Measurements from ENCODE around the gene FBXW2. TPM values are rescaled to one million over a fixed set of nuclear protein-coding genes. Genes with fewer than 3 reads are reported as not detected.
A peak's percentile ranks its signal among the peaks of the same experiment; 100 is the strongest.

The FBXW2 gene
- polyA plus RNA-seq, 6 donors from 2014 or later: 23.2 to 32.3 (median 31.6) TPM

DNA sequence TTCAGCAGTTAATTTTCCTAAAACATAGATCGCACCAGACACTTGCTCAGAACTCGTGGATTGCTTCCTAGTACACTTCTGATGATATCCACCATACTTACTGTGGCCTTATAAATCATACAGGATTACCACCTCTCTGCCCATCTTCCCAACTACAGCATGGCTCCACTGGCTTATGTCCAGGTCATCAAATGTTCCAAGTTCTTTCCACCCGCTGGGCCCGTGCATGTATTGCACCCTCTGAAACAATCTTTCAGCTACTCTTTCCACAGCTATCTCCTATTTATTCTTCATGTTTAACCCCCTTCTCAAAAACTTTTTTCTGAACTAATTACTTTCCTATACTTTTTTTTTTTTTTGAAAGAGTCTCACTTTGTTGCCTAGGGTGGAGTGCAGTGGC lies 18.5 kb downstream of the FBXW2 start:
- Mint-ChIP-seq H3K4me3 (no peak overlapping the region), H3K36me3 (peaks cover 17 to 30% of the 10 kb centered on the region in 2 donors), H3K27ac (peak overlapping the region in 2 of 6 donors; percentile 44 to 54), H3K4me1 (peaks cover 0 to under 1% (median 0%) of the 10 kb centered on the region in 3 donors), H3K27me3 (no peaks in the 10 kb centered on the region), H3K9me3 (no peaks in the 10 kb centered on the region)
- DNase-seq (no peak), ATAC-seq (ENCODE audit: low read depth in 2 of 2) (no peak)

DNA sequence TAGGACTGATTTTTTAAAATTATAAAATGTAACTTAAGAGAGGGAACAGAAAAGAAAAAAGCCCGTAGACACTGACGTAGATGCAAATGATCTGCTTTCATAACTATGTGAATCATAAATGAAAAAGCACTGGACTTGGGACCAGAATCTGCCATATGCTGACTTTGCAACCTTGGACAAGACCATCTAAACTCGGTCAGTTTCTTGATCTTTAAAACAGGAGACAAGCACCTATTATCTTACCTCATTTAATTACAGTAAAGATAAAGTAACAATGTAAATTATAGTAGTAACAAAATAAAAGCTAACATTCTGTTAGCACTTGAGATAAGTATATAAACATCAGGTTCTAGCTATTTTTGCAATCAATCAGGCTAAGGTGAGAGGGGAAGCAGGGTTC lies 20.0 kb downstream of the FBXW2 start:
- no peak for DNase-seq
- no peaks in the 10 kb centered on the region for H3K9me3 Mint-ChIP-seq
- H3K4me3 Mint-ChIP-seq: no peak overlapping the region
- no peak for ATAC-seq (ENCODE audit: low read depth in 2 of 2)
- H3K27me3 Mint-ChIP-seq: no peaks in the 10 kb centered on the region
- H3K27ac Mint-ChIP-seq: no peak overlapping the region
- H3K36me3 Mint-ChIP-seq: peaks cover 17 to 34% of the 10 kb centered on the region in 2 donors
- H3K4me1 Mint-ChIP-seq: no peaks in the 10 kb centered on the region

DNA sequence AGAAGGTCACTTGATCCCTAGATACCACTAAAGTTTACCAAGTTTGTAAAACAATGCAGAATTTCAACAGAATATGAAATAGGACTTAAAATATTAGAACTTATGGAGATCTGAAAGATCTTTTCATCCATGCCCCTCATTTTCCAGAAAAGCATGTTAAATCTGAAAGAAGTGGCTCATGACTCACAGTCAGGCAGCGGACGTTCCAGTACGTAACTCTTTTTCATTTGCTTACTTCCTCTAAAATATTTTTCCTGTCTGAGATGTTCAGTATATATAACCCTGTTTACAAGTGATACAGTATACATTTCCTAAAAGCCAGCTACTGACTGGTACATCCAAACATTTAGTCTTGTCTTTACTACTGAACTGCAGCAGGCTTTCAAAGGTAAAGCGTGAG lies 22.3 kb downstream of the FBXW2 start:
- DNase-seq (no peak), ATAC-seq (ENCODE audit: low read depth in 2 of 2) (no peak)
- no peaks in the 10 kb centered on the region for H3K9me3 Mint-ChIP-seq
- H3K36me3 Mint-ChIP-seq: peaks cover 25 to 26% of the 10 kb centered on the region in 2 donors
- H3K4me3 Mint-ChIP-seq: no peak overlapping the region
- H3K27me3 Mint-ChIP-seq: no peaks in the 10 kb centered on the region
- no peak overlapping the region for H3K27ac Mint-ChIP-seq
- H3K4me1 Mint-ChIP-seq: peaks cover 0 to 3% (median 0%) of the 10 kb centered on the region in 3 donors

- H3K36me3 Mint-ChIP-seq: peaks cover 24 to 28% of the 10 kb centered on the region in 2 donors
Observed at GRCh38 chr9:120768886-120769285, 24.3 kb downstream of the FBXW2 start.

DNA sequence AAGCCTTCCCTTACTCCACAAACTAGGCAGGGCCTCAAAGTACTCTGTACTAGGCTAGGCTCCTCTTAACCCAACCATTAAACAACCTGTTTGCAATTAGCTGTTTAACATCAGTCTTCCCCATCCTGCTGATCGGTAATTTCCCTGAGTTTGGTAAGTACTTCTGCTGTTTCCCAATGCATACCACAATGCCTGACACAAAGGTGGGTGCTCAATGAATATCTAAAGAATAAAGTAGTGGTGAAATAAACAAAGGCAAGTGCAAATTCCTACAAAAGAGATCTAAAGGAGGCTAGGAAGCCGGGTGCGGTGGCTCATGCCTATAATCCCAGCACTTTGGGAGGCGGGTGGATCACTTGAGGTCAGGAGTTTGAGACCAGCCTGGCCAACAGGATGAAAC lies 25.0 kb downstream of the FBXW2 start:
- no peaks in the 10 kb centered on the region for H3K9me3 Mint-ChIP-seq
- H3K36me3 Mint-ChIP-seq: peaks cover 24 to 28% of the 10 kb centered on the region in 2 donors
- no peak overlapping the region for H3K4me3 Mint-ChIP-seq
- no peak for ATAC-seq (ENCODE audit: low read depth in 2 of 2)
- H3K4me1 Mint-ChIP-seq: peaks cover 0 to 4% (median 0%) of the 10 kb centered on the region in 3 donors
- no peak for DNase-seq
- no peaks in the 10 kb centered on the region for H3K27me3 Mint-ChIP-seq
- H3K27ac Mint-ChIP-seq: peak overlapping the region in 3 of 6 donors; percentile 8 to 63 (median 59)

More at GRCh38 chr9:120768886-120769285, 24.3 kb downstream of the FBXW2 start:
- no peak for ATAC-seq (ENCODE audit: low read depth in 2 of 2)
- H3K4me1 Mint-ChIP-seq: peaks cover 0 to 4% (median 0%) of the 10 kb centered on the region in 3 donors
- DNase-seq: no peak
- no peaks in the 10 kb centered on the region for H3K27me3 Mint-ChIP-seq
- no peak overlapping the region for H3K27ac Mint-ChIP-seq
- H3K4me3 Mint-ChIP-seq: no peak overlapping the region
- no peaks in the 10 kb centered on the region for H3K9me3 Mint-ChIP-seq

DNA sequence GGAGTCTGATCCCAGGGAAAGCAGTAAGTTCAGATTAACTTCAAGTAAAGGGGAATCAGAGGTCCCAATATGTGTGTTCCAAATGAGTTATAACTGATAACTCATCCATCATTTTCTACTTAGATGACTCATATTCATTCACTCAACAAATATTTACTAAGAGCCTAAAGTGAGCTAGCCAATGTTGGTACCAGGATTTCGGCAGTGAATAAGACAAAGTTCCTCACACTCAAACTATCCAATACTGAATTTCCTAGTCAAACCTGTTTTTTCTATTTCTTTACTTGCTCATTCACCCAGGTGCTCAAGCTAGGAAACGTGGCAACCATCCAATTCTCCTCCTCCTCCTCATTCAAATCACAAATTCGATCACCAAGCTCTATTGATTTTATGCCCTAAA lies 25.8 kb downstream of the FBXW2 start:
- peaks cover 0 to 4% (median 0%) of the 10 kb centered on the region in 3 donors for H3K4me1 Mint-ChIP-seq
- no peaks in the 10 kb centered on the region for H3K9me3 Mint-ChIP-seq
- H3K4me3 Mint-ChIP-seq: no peak overlapping the region
- peaks cover 24 to 25% of the 10 kb centered on the region in 2 donors for H3K36me3 Mint-ChIP-seq
- no peak for DNase-seq
- peak overlapping the region in 4 of 6 donors; percentile 2 to 73 (median 17) for H3K27ac Mint-ChIP-seq
- ATAC-seq (ENCODE audit: low read depth in 2 of 2): no peak
- no peaks in the 10 kb centered on the region for H3K27me3 Mint-ChIP-seq

DNA sequence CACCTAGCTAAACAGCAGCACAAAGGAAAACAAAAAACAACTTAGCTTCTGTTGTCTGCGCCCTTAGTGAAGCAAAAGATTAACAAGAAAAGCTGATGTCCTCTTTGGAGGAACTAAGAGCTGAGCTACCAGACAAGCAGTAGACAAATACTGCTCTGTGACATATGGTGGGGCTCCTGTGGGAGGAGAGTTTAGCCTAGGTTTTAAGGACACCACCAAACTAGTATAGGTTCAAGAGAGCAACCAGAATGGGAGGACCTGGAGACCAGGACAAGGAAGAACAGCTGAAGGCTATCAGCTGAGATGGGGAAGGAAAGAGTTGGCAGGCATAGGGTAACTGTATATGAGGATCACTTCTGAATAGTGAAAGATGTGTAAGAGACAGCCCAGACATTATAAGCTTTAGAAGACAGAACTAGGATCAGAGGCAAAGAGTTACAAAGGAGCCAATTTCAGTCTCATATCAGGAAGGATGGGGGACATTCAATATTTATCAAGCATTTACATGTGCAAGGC lies 27.2 kb downstream of the FBXW2 start:
- Mint-ChIP-seq H3K4me3 (no peak overlapping the region), H3K27me3 (no peaks in the 10 kb centered on the region), H3K27ac (peak overlapping the region in 1 of 6 donors; percentile 76), H3K9me3 (no peaks in the 10 kb centered on the region), H3K36me3 (peaks cover 20 to 24% of the 10 kb centered on the region in 2 donors), H3K4me1 (peaks cover 0 to 4% (median 0%) of the 10 kb centered on the region in 3 donors)
- DNase-seq (no peak), ATAC-seq (ENCODE audit: low read depth in 2 of 2) (no peak)

GRCh38 chr9:120764476-120764875 lies 28.7 kb downstream of the FBXW2 start:
- Mint-ChIP-seq H3K27me3 (no peaks in the 10 kb centered on the region), H3K27ac (no peak overlapping the region), H3K9me3 (no peaks in the 10 kb centered on the region), H3K36me3 (peaks cover 17 to 24% of the 10 kb centered on the region in 2 donors), H3K4me3 (no peak overlapping the region), H3K4me1 (peaks cover 0 to 4% (median 0%) of the 10 kb centered on the region in 3 donors)
- no peak for ATAC-seq (ENCODE audit: low read depth in 2 of 2)
- no peak for DNase-seq

DNA sequence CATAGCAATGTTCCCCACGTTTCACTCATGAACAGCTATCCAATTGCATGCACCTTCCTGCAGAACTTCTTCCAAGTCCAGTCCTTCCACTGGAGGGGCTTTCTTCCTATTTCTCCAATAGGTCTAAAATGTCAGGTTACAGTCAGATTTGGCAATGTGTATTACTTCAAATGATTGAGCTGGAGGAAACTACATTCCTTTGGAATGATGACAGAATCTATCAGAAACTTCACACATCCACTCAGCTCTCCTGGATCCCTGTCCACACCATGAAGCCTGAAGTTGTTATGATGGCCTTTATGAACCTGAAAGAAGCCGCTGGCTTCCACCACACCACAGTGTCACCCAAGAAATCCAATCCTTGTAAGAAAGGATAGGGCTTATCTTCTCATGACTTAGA lies 32.2 kb downstream of the FBXW2 start:
- Mint-ChIP-seq H3K27me3 (no peaks in the 10 kb centered on the region), H3K4me3 (no peak overlapping the region), H3K4me1 (peaks cover 18 to 21% (median 20%) of the 10 kb centered on the region in 3 donors), H3K9me3 (no peaks in the 10 kb centered on the region), H3K27ac (peak overlapping the region in 2 of 6 donors; percentile 13 to 73), H3K36me3 (peaks cover 4 to 8% of the 10 kb centered on the region in 2 donors)
- no peak for ATAC-seq (ENCODE audit: low read depth in 2 of 2)
- DNase-seq: no peak

DNA sequence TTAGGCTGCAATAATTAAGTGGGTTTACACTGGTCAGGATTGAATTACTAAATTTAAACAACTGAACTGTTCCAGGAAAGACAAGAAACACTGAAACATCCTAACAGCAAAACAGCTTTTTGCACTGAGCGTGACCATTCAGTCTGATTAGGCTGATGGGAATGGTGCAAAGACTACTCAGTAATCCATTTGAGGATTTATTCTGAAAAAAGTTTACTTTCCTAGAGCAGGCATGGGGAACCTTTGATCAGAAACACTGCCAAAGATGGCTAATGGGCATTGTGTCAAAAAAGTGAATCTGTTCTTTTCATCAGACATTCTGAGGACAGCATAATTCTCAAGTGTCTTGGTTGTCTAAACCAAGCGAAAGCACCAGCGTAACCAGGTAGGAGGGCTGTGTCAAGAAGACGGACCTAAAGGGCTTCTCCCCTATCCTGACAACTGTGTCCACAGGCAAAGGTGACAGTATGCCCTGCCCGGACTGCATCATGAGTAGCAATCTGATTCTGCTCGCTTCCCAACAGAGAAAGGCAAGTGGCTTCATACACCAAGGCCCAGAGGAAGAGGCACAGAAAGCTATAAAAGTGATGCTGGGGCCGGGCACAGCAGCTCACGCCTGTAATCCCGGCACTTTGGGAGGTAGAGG lies 33.3 kb downstream of the FBXW2 start:
- H3K36me3 Mint-ChIP-seq: peaks cover 0 to 5% of the 10 kb centered on the region in 2 donors

DNA sequence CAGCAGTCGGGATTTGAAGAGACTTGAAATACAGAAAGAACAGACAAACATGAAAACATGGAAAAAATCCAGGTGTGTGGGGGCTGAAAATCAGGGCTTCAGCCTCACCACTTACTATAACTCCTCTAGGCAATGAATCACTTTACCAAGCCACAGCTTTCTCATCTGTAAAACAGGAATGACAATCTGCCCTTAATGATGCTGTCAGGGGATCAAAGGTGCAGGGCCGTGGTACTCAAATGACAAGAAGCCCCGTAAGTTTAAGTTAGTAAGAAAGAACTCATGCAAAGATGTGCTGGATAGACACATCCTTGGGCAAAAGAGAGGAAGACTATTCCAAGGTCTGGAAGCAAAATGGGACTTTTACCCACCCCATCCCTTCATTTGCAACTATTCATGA lies 34.7 kb downstream of the FBXW2 start:
- ATAC-seq (ENCODE audit: low read depth in 2 of 2) (no peak), DNase-seq (no peak)
- no peaks in the 10 kb centered on the region for H3K9me3 Mint-ChIP-seq
- H3K36me3 Mint-ChIP-seq: peaks cover 0 to 5% of the 10 kb centered on the region in 2 donors
- H3K4me3 Mint-ChIP-seq: peak overlapping the region in 1 of 8 donors; percentile 9
- H3K27me3 Mint-ChIP-seq: no peaks in the 10 kb centered on the region
- peak overlapping the region in 4 of 6 donors; percentile 53 to 84 (median 64) for H3K27ac Mint-ChIP-seq
- peaks cover 19 to 24% (median 22%) of the 10 kb centered on the region in 3 donors for H3K4me1 Mint-ChIP-seq

More for the DNA sequence above, 33.3 kb downstream of the FBXW2 start:
- Mint-ChIP-seq H3K4me3 (no peak overlapping the region), H3K27me3 (no peaks in the 10 kb centered on the region), H3K4me1 (peaks cover 19 to 24% (median 22%) of the 10 kb centered on the region in 3 donors), H3K27ac (no peak overlapping the region), H3K9me3 (no peaks in the 10 kb centered on the region)
- ATAC-seq (ENCODE audit: low read depth in 2 of 2) (no peak), DNase-seq (no peak)

- H3K27me3 Mint-ChIP-seq: no peaks in the 10 kb centered on the region
- no peak for DNase-seq
Observed at GRCh38 chr9:120757026-120757913, 35.9 kb downstream of the FBXW2 start.

DNA sequence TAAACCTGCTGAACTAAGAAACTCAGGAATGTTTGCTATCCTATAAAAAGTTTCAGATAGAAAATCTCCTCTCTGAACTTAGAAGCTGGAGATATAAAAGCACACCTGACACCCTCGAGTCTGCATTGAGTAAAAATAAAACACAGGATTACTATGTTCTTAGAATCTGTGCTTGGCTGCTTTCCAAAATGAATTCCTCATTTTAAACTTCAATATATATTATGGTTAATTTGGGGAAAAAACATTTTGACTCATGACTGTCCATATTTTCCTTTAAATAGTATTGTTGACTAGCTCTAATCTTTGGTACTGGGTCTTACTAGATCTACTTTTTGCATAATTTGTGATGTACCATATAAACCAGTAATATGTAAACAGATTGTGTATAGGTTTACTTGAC lies 36.7 kb downstream of the FBXW2 start:
- peaks cover 0 to 5% of the 10 kb centered on the region in 2 donors for H3K36me3 Mint-ChIP-seq
- H3K27ac Mint-ChIP-seq: peak overlapping the region in 2 of 6 donors; percentile 56 to 85
- H3K4me3 Mint-ChIP-seq: no peak overlapping the region
- ATAC-seq (ENCODE audit: low read depth in 2 of 2): no peak
- peaks cover 19 to 24% (median 22%) of the 10 kb centered on the region in 3 donors for H3K4me1 Mint-ChIP-seq
- no peaks in the 10 kb centered on the region for H3K9me3 Mint-ChIP-seq
- DNase-seq: no peak
- no peaks in the 10 kb centered on the region for H3K27me3 Mint-ChIP-seq

More at GRCh38 chr9:120757026-120757913, 35.9 kb downstream of the FBXW2 start:
- Mint-ChIP-seq H3K36me3 (peaks cover 0 to 5% of the 10 kb centered on the region in 2 donors), H3K27ac (peak overlapping the region in 5 of 6 donors; percentile 22 to 67 (median 51)), H3K4me3 (peak overlapping the region in 1 of 8 donors; percentile 46), H3K4me1 (peaks cover 19 to 24% (median 22%) of the 10 kb centered on the region in 3 donors), H3K9me3 (no peaks in the 10 kb centered on the region)
- ATAC-seq (ENCODE audit: low read depth in 2 of 2): no peak

All from naive B cell (primary cell).